CD14-positive monocyte (primary cell): ENCODE measurements around the gene MPP2. TPM values are rescaled to one million over a fixed set of nuclear protein-coding genes. Genes with fewer than 3 reads are reported as not detected.

Experiments used
- DNase-seq, 3 donors: peaks; one replicate each; pipeline ENCODE4 v3.0.0-alpha.2; 2011 to 2022
- H2AFZ ChIP-seq: 2 replicates; pipeline ENCODE4 v1.6.0; 2012; ENCODE audit warnings: mild to moderate bottlenecking, low read depth, low read length, inconsistent platforms; ENCODE audit not compliant: insufficient read depth, poor library complexity, severe bottlenecking
- H3K27ac ChIP-seq, 2 donors: 1 replicate in 1 of 2; 2 replicates in 1 of 2; pipeline ENCODE4 v1.5.1; 2012 to 2013; ENCODE audit warnings: low read length in 2 of 2, control low read depth in 1 of 2, inconsistent platforms in 1 of 2, low read depth in 1 of 2, mild to moderate bottlenecking in 1 of 2
- H3K27me3 ChIP-seq, 2 donors: one replicate each; pipeline versions ENCODE4 v1.6.0 to v1.6.1; 2011 to 2013; ENCODE audit warnings: low read length in 2 of 2; ENCODE audit not compliant: control insufficient read depth in 2 of 2, insufficient read depth in 2 of 2
- H3K36me3 ChIP-seq, 2 donors: replicated peaks in 1 of 2; 1 replicate in 1 of 2; 2 replicates in 1 of 2; pipeline versions ENCODE4 v1.5.1 to v1.6.1; 2012 to 2013; ENCODE audit warnings: low read length in 2 of 2, control low read depth in 1 of 2, inconsistent platforms in 1 of 2, mild to moderate bottlenecking in 1 of 2; ENCODE audit not compliant: insufficient read depth in 2 of 2, control insufficient read depth in 1 of 2
- H3K4me1 ChIP-seq, 2 donors: 1 replicate in 1 of 2; 2 replicates in 1 of 2; pipeline versions ENCODE4 v1.5.1 to v1.6.1; 2012 to 2013; ENCODE audit warnings: low read length in 2 of 2, control low read depth in 1 of 2, inconsistent platforms in 1 of 2, mild to moderate bottlenecking in 1 of 2, moderate library complexity in 1 of 2; ENCODE audit not compliant: insufficient read depth in 2 of 2, control insufficient read depth in 1 of 2
- H3K4me2 ChIP-seq: replicated peaks from 2 replicates; pipeline ENCODE3; 2012; ENCODE audit warnings: low read length, moderate library complexity, mild to moderate bottlenecking; ENCODE audit not compliant: poor library complexity, severe bottlenecking; ENCODE audit errors: extremely low read depth
- H3K4me3 ChIP-seq, 3 experiments: fragments of 200-600 bp in 1 of 3; sonication (generic) in 1 of 3; replicated peaks in 1 of 3; 1 replicate in 2 of 3; 2 replicates in 1 of 3; pipeline ENCODE4 v1.5.1; 2011 to 2013; ENCODE audit warnings: low read length in 3 of 3, mild to moderate bottlenecking in 3 of 3, control low read depth in 2 of 3, low read depth in 2 of 3, inconsistent platforms in 1 of 3, moderate library complexity in 1 of 3
- H3K79me2 ChIP-seq: 2 replicates; pipeline ENCODE4 v1.6.0; 2012; ENCODE audit warnings: mild to moderate bottlenecking, control low read depth, inconsistent platforms, low read length, moderate library complexity; ENCODE audit not compliant: insufficient read depth
- H3K9ac ChIP-seq: 2 replicates; pipeline ENCODE4 v1.6.0; 2017; ENCODE audit warnings: low read length, mild to moderate bottlenecking; ENCODE audit not compliant: insufficient read depth, poor library complexity, severe bottlenecking
- H3K9me3 ChIP-seq, 2 donors: replicated peaks in 1 of 2; 1 replicate in 1 of 2; 2 replicates in 1 of 2; pipeline versions ENCODE4 v1.5.1 to v1.6.1; 2012 to 2013; ENCODE audit warnings: low read length in 2 of 2, control low read depth in 1 of 2; ENCODE audit not compliant: control insufficient read depth in 1 of 2, insufficient read depth in 1 of 2
- H4K20me1 ChIP-seq: 2 replicates; pipeline ENCODE4 v1.6.0; 2012; ENCODE audit warnings: mild to moderate bottlenecking, low read length, control low read depth, moderate library complexity; ENCODE audit not compliant: insufficient read depth
- H3K27ac Mint-ChIP-seq, 7 donors: one replicate each; pipeline ENCODE4 v1.8.0; 2020; ENCODE audit warnings: mild to moderate bottlenecking in 7 of 7, mixed read lengths in 7 of 7, moderate library complexity in 6 of 7, inconsistent platforms in 2 of 7
- H3K27me3 Mint-ChIP-seq, 3 donors: one replicate each; pipeline ENCODE4 v1.8.0; 2021 to 2022; ENCODE audit warnings: low read depth in 3 of 3, mild to moderate bottlenecking in 3 of 3, mixed read lengths in 3 of 3, moderate library complexity in 3 of 3, inconsistent platforms in 1 of 3
- H3K36me3 Mint-ChIP-seq, 2 donors: one replicate each; pipeline ENCODE4 v1.8.0; 2020; ENCODE audit warnings: mixed read lengths in 2 of 2, inconsistent platforms in 1 of 2, mild to moderate bottlenecking in 1 of 2
- H3K4me1 Mint-ChIP-seq: one replicate; pipeline ENCODE4 v1.8.0; 2020; ENCODE audit warnings: mild to moderate bottlenecking, mixed read lengths
- H3K4me3 Mint-ChIP-seq, 2 donors: one replicate each; pipeline ENCODE4 v1.8.0; 2020; ENCODE audit warnings: mild to moderate bottlenecking in 2 of 2, mixed read lengths in 2 of 2, moderate library complexity in 1 of 2
- H3K9me3 Mint-ChIP-seq, 7 donors: one replicate each; pipeline ENCODE4 v1.8.0; 2020 to 2022; ENCODE audit warnings: mixed read lengths in 7 of 7, mild to moderate bottlenecking in 6 of 7, moderate library complexity in 6 of 7, inconsistent platforms in 2 of 7
- CTCF ChIP-seq: fragments of 200-600 bp; IDR thresholded peaks from one replicate; pipeline ENCODE4 v1.8.0; 2022; ENCODE audit warnings: antibody characterized with exemption, mild to moderate bottlenecking
- WGBS: methylation state at CpG from one replicate; pipeline ENCODE4 v1.1.5; 2013; ENCODE audit warnings: missing lambda C conversion rate; ENCODE audit not compliant: insufficient coverage; 5-methylcytosine and 5-hydroxymethylcytosine counted together
- intact Hi-C, 2 donors: fragments of 100-400 bp; cut with micrococcal nuclease; formaldehyde crosslinking; loops; one replicate each; pipeline versions ENCODE4 v1.15.0 to v1.15.1; 2023
- polyA plus RNA-seq, 3 donors: library from polyadenylated mRNA; depleted of rRNA in 1 of 3; unstranded in 2 of 3; stranded (reverse) in 1 of 3; fragments of 300-500 nt in 2 of 3; fragments of >200 nt in 1 of 3; fragmentation: Illumina TruSeq in 2 of 3; gene quantifications; 1 replicate in 2 of 3; 2 replicates in 1 of 3; pipeline ENCODE4 v1.2.3, GENCODE V29; 2012 to 2021

The MPP2 gene
- polyA plus RNA-seq, 3 donors: not detected

GRCh38 chr17:43831633-43832032, 75.7 kb downstream of the MPP2 start:
- no peak overlapping the region for H3K27ac Mint-ChIP-seq
- DNase-seq: no peak
- peak overlapping the region; percentile 74 to 89 for H3K4me3 Mint-ChIP-seq
- no peak overlapping the region for H2AFZ ChIP-seq
- H3K27me3 ChIP-seq: peaks cover 0 to 26% of the 10 kb centered on the region in 2 donors
- WGBS: 96% methylated on average over 4 of the region's 8 CpGs
- H3K36me3 Mint-ChIP-seq: peaks cover 4% of the 10 kb centered on the region in 2 donors
- peaks cover 25 to 28% (median 27%) of the 10 kb centered on the region in 3 donors for H3K27me3 Mint-ChIP-seq
- H4K20me1 ChIP-seq: no peaks in the 10 kb centered on the region
- peaks cover 14 to 18% of the 10 kb centered on the region in 2 donors for H3K4me1 ChIP-seq
- no peak overlapping the region for H3K27ac ChIP-seq
- peaks cover 0 to 1% (median 0%) of the 10 kb centered on the region in 7 donors for H3K9me3 Mint-ChIP-seq
- no peak for TF ChIP-seq CTCF
- peaks cover 17% of the 10 kb centered on the region for H3K4me1 Mint-ChIP-seq
- no peaks in the 10 kb centered on the region for H3K9me3 ChIP-seq
- no peak overlapping the region for H3K4me2 ChIP-seq
- no peaks in the 10 kb centered on the region for H3K79me2 ChIP-seq
- no peaks in the 10 kb centered on the region for H3K36me3 ChIP-seq
- intact Hi-C loops: no loop called here
- H3K4me3 ChIP-seq: no peak overlapping the region
- H3K9ac ChIP-seq: no peak overlapping the region

GRCh38 chr17:43830510-43831140, 76.7 kb downstream of the MPP2 start:
- Histone ChIP-seq H3K4me3 (no peak overlapping the region), H3K4me2 (no peak overlapping the region), H3K27me3 (peaks cover 0 to 26% of the 10 kb centered on the region in 2 donors), H3K36me3 (no peaks in the 10 kb centered on the region), H3K9me3 (no peaks in the 10 kb centered on the region), H2AFZ (no peak overlapping the region), H3K4me1 (peaks cover 14 to 18% of the 10 kb centered on the region in 2 donors), H4K20me1 (no peaks in the 10 kb centered on the region), H3K79me2 (no peaks in the 10 kb centered on the region), H3K27ac (no peak overlapping the region), H3K9ac (no peak overlapping the region)
- Mint-ChIP-seq H3K36me3 (peaks cover 4% of the 10 kb centered on the region in 2 donors), H3K27me3 (peaks cover 26 to 28% (median 27%) of the 10 kb centered on the region in 3 donors), H3K27ac (peak overlapping the region in 1 of 7 donors; percentile 15), H3K9me3 (peaks cover 0 to 1% (median 0%) of the 10 kb centered on the region in 7 donors), H3K4me3 (no peak overlapping the region), H3K4me1 (peaks cover 17% of the 10 kb centered on the region)
- TF ChIP-seq CTCF: no peak
- 84% methylated on average over 4 of the region's 7 CpGs for WGBS
- peak in 1 of 3 donors; percentile 30 for DNase-seq
- intact Hi-C loops: no loop called here
